GM10266 (cell line): Measurements from ENCODE around the gene GNPAT.

Experiments
- DNase-seq: peaks from one replicate; pipeline ENCODE4 v3.0.0; 2012; ENCODE audit errors: extremely low spot score
- CTCF ChIP-seq: IDR thresholded peaks from 2 replicates; pipeline ENCODE4 v1.5.1; 2012; ENCODE audit warnings: mild to moderate bottlenecking, low read depth; ENCODE audit not compliant: control insufficient read depth, insufficient read depth; ENCODE audit errors: missing control alignments

GNPAT gene

GRCh38 chr1:231240883-231241735 lies at the start of gene GNPAT:
Gene GNPAT, plus strand, starts transcription at chr1:231241212. Its CDS starts 167 bp downstream, at chr1:231241379.
- TF ChIP-seq CTCF = no peak
- DNase-seq = peak; percentile 88

GRCh38 chr1:231192620-231193163 lies 48.3 kb upstream of the GNPAT start:
- no peak for TF ChIP-seq CTCF
- DNase-seq = no peak

- no peak for DNase-seq
- TF ChIP-seq CTCF = no peak
These were observed 47.2 kb upstream of the GNPAT start for GRCh38 chr1:231193710-231194340.

GRCh38 chr1:231194476-231194842 lies 46.6 kb upstream of the GNPAT start:
- no peak for TF ChIP-seq CTCF
- no peak for DNase-seq

GRCh38 chr1:231194843-231195516 lies 46.0 kb upstream of the GNPAT start:
- no peak for TF ChIP-seq CTCF
- no peak for DNase-seq

- TF ChIP-seq CTCF = no peak
- no peak for DNase-seq
These were observed 44.7 kb upstream of the GNPAT start for GRCh38 chr1:231196307-231196706.

- no peak for TF ChIP-seq CTCF
- DNase-seq = no peak
These were observed 44.3 kb upstream of the GNPAT start for GRCh38 chr1:231196728-231197127.
